ENCODE data around the gene PRDM10.
"Not testable (repeated sequence)": the region's sequence is repeated elsewhere in the genome, so short reads cannot be mapped to it uniquely, and the experiment has no call there.

The PRDM10 gene

DNA sequence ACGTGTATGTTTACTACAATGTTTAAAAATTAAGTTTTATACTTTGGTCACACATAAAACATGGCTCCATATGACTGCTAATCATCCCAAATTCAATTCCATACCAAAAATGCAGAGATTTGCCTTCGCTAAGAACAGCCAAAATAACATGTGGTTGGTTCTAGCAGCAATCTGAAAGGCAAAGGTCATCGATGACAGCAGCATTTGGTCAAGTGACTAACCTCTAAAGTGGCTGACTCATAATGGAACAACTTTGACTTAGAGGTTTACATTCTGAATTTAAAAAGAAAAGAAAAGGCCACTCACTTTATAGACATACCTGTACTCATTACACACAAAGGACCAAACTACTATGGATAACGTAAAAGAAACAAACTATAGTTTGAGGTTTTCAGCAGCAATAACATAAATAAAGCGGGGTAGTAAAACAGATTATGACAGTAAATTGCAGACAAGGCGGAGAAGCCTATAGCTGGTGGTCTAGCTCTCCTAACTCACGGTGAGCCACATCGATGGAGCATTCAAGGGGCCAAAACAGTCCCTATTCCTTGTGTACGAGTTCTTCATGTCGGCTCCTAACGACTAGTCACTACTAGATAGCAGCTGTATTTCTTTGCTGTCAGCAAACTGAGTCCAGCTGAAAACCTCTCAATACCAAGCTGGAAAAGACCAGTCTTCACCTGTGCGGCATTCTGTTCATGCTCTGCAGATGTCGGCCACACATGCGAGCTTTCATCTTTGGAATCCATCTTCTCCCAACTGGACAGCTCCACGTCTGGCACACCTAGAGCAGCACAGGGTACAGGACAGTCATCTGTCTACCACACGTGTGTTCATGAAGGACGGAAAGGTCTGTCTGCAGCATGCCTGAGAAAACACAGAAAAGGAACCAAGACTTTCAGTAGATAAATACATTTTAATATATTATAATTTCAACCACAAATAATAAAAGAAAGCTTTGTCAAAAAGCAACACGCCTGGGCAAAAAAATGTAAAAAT, 42.1 kb downstream of the PRDM10 start:
- no peak for DNase-seq (ENCODE audit: insufficient read length, low spot score)
- peak; percentile 78 for FAIRE-seq
- no peak for TF ChIP-seq POLR2A (IDR thresholded peaks at IDR 0.05; ENCODE audit: low read depth, low read length)
- TF ChIP-seq SPI1 (IDR thresholded peaks at IDR 0.05; ENCODE audit: low read depth, low read length), result no peak
- TF ChIP-seq POLR2AphosphoS5 (IDR thresholded peaks at IDR 0.05; ENCODE audit: low read depth, low read length), result no peak
- no peak for TF ChIP-seq POU2F2 (IDR thresholded peaks at IDR 0.05; ENCODE audit: low read depth, low read length)
- TF ChIP-seq TAF1 (IDR thresholded peaks at IDR 0.05; ENCODE audit: low read depth, low read length), result no peak
- no peak for TF ChIP-seq PAX5 (IDR thresholded peaks at IDR 0.05; ENCODE audit: insufficient read depth, low read length, severe bottlenecking)

- TF ChIP-seq POU2F2 (IDR thresholded peaks at IDR 0.05; ENCODE audit: low read depth, low read length) (no peak), PAX5 (IDR thresholded peaks at IDR 0.05; ENCODE audit: insufficient read depth, low read length, severe bottlenecking) (peak; percentile 71)
- DNase-seq (ENCODE audit: insufficient read length, low spot score) (no peak), FAIRE-seq (no peak)
Measured at GRCh38 chr11:129959687-129960086, 42.9 kb downstream of the PRDM10 start.

- DNase-seq (ENCODE audit: insufficient read length, low spot score) (no peak), FAIRE-seq (no peak)
- TF ChIP-seq SPI1 (IDR thresholded peaks at IDR 0.05; ENCODE audit: low read depth, low read length) (no peak), POLR2A (IDR thresholded peaks at IDR 0.05; ENCODE audit: low read depth, low read length) (no peak), TAF1 (IDR thresholded peaks at IDR 0.05; ENCODE audit: low read depth, low read length) (no peak), POLR2AphosphoS5 (IDR thresholded peaks at IDR 0.05; ENCODE audit: low read depth, low read length) (no peak), PAX5 (IDR thresholded peaks at IDR 0.05; ENCODE audit: insufficient read depth, low read length, severe bottlenecking) (no peak), POU2F2 (IDR thresholded peaks at IDR 0.05; ENCODE audit: low read depth, low read length) (no peak)
Measured at GRCh38 chr11:129955282-129955681, 47.4 kb downstream of the PRDM10 start.

DNA sequence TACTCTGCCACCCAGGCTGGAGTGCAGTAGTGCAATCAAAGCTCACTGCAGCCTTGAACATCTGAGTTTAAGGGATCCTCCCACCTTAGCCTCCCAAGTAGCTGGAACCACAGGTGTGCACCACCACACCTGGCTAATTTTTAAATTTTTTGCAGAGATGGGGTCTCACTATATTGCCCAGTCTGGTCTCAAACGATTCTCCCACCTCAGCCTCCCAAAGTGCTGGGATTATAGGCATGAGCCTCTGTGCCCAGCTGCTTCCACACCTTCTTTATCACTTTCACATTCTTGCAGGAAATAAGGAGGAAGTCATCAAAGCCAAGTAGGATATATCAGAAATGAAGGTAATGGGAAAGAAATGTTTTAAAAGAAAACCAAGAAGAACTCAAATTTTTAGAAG, 47.9 kb downstream of the PRDM10 start:
- DNase-seq (ENCODE audit: insufficient read length, low spot score); FAIRE-seq: not testable (repeated sequence)

GRCh38 chr11:129951866-129952262, 50.8 kb downstream of the PRDM10 start:
- DNase-seq (ENCODE audit: insufficient read length, low spot score) (no peak), FAIRE-seq (no peak)
- TF ChIP-seq PAX5 (IDR thresholded peaks at IDR 0.05; ENCODE audit: insufficient read depth, low read length, severe bottlenecking) (no peak), POLR2AphosphoS5 (IDR thresholded peaks at IDR 0.05; ENCODE audit: low read depth, low read length) (no peak), POU2F2 (IDR thresholded peaks at IDR 0.05; ENCODE audit: low read depth, low read length) (no peak), TAF1 (IDR thresholded peaks at IDR 0.05; ENCODE audit: low read depth, low read length) (no peak), SPI1 (IDR thresholded peaks at IDR 0.05; ENCODE audit: low read depth, low read length) (no peak), POLR2A (IDR thresholded peaks at IDR 0.05; ENCODE audit: low read depth, low read length) (no peak)

DNA sequence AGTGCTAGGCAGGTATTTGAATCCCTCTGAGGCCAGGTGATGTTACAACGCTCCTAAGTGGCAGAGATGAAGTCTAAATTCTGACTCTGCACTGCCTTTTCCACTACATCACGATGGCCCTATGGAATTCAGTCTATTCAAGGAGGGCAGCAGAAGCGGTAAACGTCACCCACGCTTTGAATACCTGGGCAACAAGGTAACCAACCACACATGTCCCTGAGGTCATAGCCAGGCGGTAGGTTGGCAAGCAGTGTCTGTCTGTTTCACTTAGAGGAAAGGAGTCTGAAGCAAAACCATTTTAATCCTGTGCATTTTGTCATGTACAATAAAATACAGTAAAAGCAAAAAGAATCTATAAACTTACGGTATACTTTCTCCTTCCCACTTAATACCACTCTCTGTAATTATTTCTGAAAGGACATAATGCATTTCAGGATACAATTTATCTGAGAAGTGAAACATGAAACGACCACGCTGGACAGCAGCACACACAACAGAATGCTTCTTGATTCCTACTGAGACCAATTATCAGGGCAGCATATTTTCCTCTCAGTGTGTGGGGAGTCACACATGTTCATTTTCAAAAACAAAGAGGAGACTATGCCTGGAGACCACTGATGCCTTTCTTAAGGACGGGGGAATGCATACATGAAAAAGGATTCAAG, 51.3 kb downstream of the PRDM10 start:
- FAIRE-seq (no peak), DNase-seq (ENCODE audit: insufficient read length, low spot score) (no peak)
- no peak for TF ChIP-seq POU2F2 (IDR thresholded peaks at IDR 0.05; ENCODE audit: low read depth, low read length)
- no peak for TF ChIP-seq SPI1 (IDR thresholded peaks at IDR 0.05; ENCODE audit: low read depth, low read length)
- no peak for TF ChIP-seq PAX5 (IDR thresholded peaks at IDR 0.05; ENCODE audit: insufficient read depth, low read length, severe bottlenecking)
- no peak for TF ChIP-seq POLR2A (IDR thresholded peaks at IDR 0.05; ENCODE audit: low read depth, low read length)

DNA sequence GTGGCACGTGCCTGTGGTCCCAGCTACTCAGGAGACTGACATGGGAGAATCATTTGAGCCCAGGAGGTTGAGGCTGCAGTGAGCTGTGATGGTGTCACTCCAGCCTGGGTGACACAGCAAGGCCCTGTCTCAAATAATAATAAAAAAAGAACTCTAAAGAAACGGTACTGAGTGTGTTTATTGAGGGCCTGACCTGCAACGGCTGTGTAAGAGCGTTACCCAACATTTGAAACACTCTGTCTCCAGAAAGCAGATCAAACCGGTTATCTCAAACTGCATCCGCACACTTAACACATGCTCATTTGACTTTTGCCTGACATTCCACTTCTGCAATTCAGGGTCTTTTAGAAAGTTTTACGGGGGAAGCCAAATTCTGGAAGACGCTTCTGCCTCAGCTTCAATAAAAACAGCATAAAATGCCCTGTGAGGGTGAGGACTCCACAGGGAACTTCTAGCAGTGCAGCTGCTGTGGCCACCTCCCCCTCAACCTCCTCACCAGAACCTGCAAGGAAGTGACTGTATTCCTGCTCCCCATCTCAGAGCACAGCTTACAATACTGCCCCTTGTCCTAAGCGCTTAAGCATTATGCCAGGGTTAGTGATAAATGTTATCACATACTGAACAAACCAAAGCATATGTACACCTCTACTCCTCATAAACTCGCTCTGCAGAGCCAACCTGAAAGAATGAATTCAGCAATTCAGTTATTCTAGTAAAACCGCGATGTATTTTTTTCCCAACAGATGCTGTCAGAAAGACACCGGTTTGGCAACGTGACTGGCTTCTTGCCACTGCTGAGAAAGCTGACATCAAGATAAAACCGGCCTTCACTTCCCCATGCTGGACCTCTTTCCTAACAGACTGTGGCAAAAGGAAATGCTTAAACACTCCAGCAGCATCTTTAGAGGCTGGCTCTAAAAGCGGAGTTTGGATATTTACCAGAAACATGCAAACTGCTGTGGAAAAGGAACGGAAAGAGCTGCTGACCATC, 52.2 kb downstream of the PRDM10 start:
- no peak for TF ChIP-seq POLR2A (IDR thresholded peaks at IDR 0.05; ENCODE audit: low read depth, low read length)
- DNase-seq (ENCODE audit: insufficient read length, low spot score), result no peak
- FAIRE-seq, result no peak

DNA sequence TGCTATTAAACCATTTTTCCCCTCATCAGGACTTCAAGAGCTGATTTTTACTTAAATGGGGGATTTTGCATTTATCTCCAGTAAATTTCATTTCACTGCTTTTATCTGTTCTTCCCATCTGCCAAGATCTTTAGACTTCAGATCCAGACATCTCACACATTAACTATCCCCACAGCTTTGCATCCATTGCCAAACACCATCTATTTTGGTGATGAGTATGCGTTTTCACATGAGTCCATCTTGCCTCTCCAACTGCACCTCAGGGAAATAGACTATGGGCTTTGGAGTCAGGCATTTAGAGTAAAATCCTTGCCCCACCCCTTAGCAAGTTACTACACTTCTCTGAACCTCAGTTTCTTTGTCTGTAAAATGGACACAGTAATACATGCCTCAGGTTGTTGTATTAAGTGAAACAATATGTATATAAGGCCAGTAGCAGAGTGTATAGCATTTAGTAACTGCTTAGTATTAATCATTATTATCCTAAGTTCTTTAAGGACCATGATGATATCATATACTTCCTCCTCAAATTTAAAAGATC, 53.6 kb downstream of the PRDM10 start:
- DNase-seq (ENCODE audit: insufficient read length, low spot score) (no peak), FAIRE-seq (no peak)
- TF ChIP-seq SPI1 (IDR thresholded peaks at IDR 0.05; ENCODE audit: low read depth, low read length) (no peak), POU2F2 (IDR thresholded peaks at IDR 0.05; ENCODE audit: low read depth, low read length) (no peak), PAX5 (IDR thresholded peaks at IDR 0.05; ENCODE audit: insufficient read depth, low read length, severe bottlenecking) (no peak), POLR2AphosphoS5 (IDR thresholded peaks at IDR 0.05; ENCODE audit: low read depth, low read length) (no peak), TAF1 (IDR thresholded peaks at IDR 0.05; ENCODE audit: low read depth, low read length) (no peak), POLR2A (IDR thresholded peaks at IDR 0.05; ENCODE audit: low read depth, low read length) (no peak)

DNA sequence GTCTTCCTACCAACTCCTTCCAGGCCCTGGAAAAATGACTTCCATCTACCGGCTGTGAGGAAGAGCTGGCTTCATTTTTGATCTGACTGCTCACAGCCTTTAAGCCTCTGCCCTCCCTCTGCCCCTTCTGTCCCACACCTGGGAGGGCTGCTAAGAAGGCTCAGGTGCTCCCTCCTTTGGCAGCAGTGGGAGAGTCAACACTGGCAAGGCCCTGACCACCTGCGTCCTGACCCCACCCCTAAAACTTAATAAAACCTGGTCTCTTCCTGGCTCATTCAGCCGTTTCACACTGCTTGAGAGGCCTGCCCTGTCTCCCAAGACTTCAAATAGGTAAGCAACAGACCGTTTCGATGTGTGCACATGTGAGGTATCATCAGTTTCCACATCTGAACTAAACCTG, 55.2 kb downstream of the PRDM10 start:
- no peak for TF ChIP-seq TAF1 (IDR thresholded peaks at IDR 0.05; ENCODE audit: low read depth, low read length)
- no peak for TF ChIP-seq POU2F2 (IDR thresholded peaks at IDR 0.05; ENCODE audit: low read depth, low read length)
- TF ChIP-seq PAX5 (IDR thresholded peaks at IDR 0.05; ENCODE audit: insufficient read depth, low read length, severe bottlenecking), result no peak
- TF ChIP-seq SPI1 (IDR thresholded peaks at IDR 0.05; ENCODE audit: low read depth, low read length), result no peak
- TF ChIP-seq POLR2A (IDR thresholded peaks at IDR 0.05; ENCODE audit: low read depth, low read length), result no peak
- TF ChIP-seq POLR2AphosphoS5 (IDR thresholded peaks at IDR 0.05; ENCODE audit: low read depth, low read length), result no peak
- FAIRE-seq (peak; percentile 33), DNase-seq (ENCODE audit: insufficient read length, low spot score) (no peak)
